ENCODE measurements around the gene APBB2.

Gene APBB2

GRCh38 chr4:40927074-40927473 is 287.3 kb downstream of the APBB2 start:
- no peak overlapping the region for H3K4me3 ChIP-seq (ENCODE audit: low read length)
- TF ChIP-seq EZH2phosphoT487 (IDR thresholded peaks at IDR 0.05; ENCODE audit: borderline replicate concordance, low read length) (no peak), CTCF (IDR thresholded peaks at IDR 0.05; ENCODE audit: low read depth, low read length, poor library complexity, severe bottlenecking) (no peak)
- peaks cover 6% of the 10 kb centered on the region; the same call in 1 of the 2 replicates for H3F3A ChIP-seq (ENCODE audit: control insufficient read depth, insufficient read depth)
- no peak overlapping the region for H3K27ac ChIP-seq (ENCODE audit: low read depth, low read length)
- H4K20me1 ChIP-seq (ENCODE audit: control insufficient read depth, insufficient read depth, low read depth, low read length): no peaks in the 10 kb centered on the region
- H3K27me3 ChIP-seq (ENCODE audit: control insufficient read depth, low read length): no peaks in the 10 kb centered on the region
- H3K9me2 ChIP-seq (replicated peaks; ENCODE audit: control insufficient read depth, low read length): no peaks in the 10 kb centered on the region
- no peaks in the 10 kb centered on the region for H3K9me3 ChIP-seq (ENCODE audit: control insufficient read depth, insufficient read depth, low read length)
- H3K4me1 ChIP-seq (ENCODE audit: control insufficient read depth, low read length): peaks cover 7% of the 10 kb centered on the region
- H3K4me2 ChIP-seq (ENCODE audit: low read length): no peak overlapping the region
- H3K36me3 ChIP-seq (ENCODE audit: control insufficient read depth, low read length): no peaks in the 10 kb centered on the region
- no peaks in the 10 kb centered on the region for H3K79me2 ChIP-seq (ENCODE audit: control insufficient read depth, low read length)

- Histone ChIP-seq H3K4me1 (ENCODE audit: control insufficient read depth, low read length) (peaks cover 7% of the 10 kb centered on the region), H3K27me3 (ENCODE audit: control insufficient read depth, low read length) (no peaks in the 10 kb centered on the region)
These were observed 289.6 kb downstream of the APBB2 start for GRCh38 chr4:40924793-40925117.

GRCh38 chr4:40924096-40924792 is 290.1 kb downstream of the APBB2 start:
- Histone ChIP-seq H3K4me1 (ENCODE audit: control insufficient read depth, low read length) (peaks cover 7% of the 10 kb centered on the region), H3K4me3 (ENCODE audit: low read length) (no peak overlapping the region), H3K4me2 (ENCODE audit: low read length) (peak overlapping the region; percentile 20), H3K36me3 (ENCODE audit: control insufficient read depth, low read length) (no peaks in the 10 kb centered on the region), H3K9me3 (ENCODE audit: control insufficient read depth, insufficient read depth, low read length) (no peaks in the 10 kb centered on the region), H3F3A (ENCODE audit: control insufficient read depth, insufficient read depth) (peaks cover 6% of the 10 kb centered on the region; the same call in 1 of the 2 replicates), H4K20me1 (ENCODE audit: control insufficient read depth, insufficient read depth, low read depth, low read length) (no peaks in the 10 kb centered on the region), H3K27ac (ENCODE audit: low read depth, low read length) (no peak overlapping the region), H3K79me2 (ENCODE audit: control insufficient read depth, low read length) (no peaks in the 10 kb centered on the region), H3K9me2 (replicated peaks; ENCODE audit: control insufficient read depth, low read length) (no peaks in the 10 kb centered on the region), H3K27me3 (ENCODE audit: control insufficient read depth, low read length) (no peaks in the 10 kb centered on the region)
- no peak for TF ChIP-seq EZH2phosphoT487 (IDR thresholded peaks at IDR 0.05; ENCODE audit: borderline replicate concordance, low read length)
- peak; percentile 93 for TF ChIP-seq CTCF (IDR thresholded peaks at IDR 0.05; ENCODE audit: low read depth, low read length, poor library complexity, severe bottlenecking)

More at GRCh38 chr4:40924793-40925117, 289.6 kb downstream of the APBB2 start:
- H3F3A ChIP-seq (ENCODE audit: control insufficient read depth, insufficient read depth): peaks cover 6% of the 10 kb centered on the region; the same call in 1 of the 2 replicates
- no peaks in the 10 kb centered on the region for H3K9me3 ChIP-seq (ENCODE audit: control insufficient read depth, insufficient read depth, low read length)
- H3K4me3 ChIP-seq (ENCODE audit: low read length): no peak overlapping the region
- H3K36me3 ChIP-seq (ENCODE audit: control insufficient read depth, low read length): no peaks in the 10 kb centered on the region
- no peak overlapping the region for H3K4me2 ChIP-seq (ENCODE audit: low read length)
- no peaks in the 10 kb centered on the region for H3K79me2 ChIP-seq (ENCODE audit: control insufficient read depth, low read length)
- no peaks in the 10 kb centered on the region for H4K20me1 ChIP-seq (ENCODE audit: control insufficient read depth, insufficient read depth, low read depth, low read length)
- H3K9me2 ChIP-seq (replicated peaks; ENCODE audit: control insufficient read depth, low read length): no peaks in the 10 kb centered on the region
- no peak overlapping the region for H3K27ac ChIP-seq (ENCODE audit: low read depth, low read length)
- TF ChIP-seq EZH2phosphoT487 (IDR thresholded peaks at IDR 0.05; ENCODE audit: borderline replicate concordance, low read length) (no peak), CTCF (IDR thresholded peaks at IDR 0.05; ENCODE audit: low read depth, low read length, poor library complexity, severe bottlenecking) (peak; percentile 38)

Measured in DOHH2 (cell line).